Esophagus (tissue), 2 donors: ENCODE results near the gene PRPH2. TPM values are rescaled to one million over a fixed set of nuclear protein-coding genes. Genes with fewer than 3 reads are reported as not detected.
"Not testable (repeated sequence)": the region's sequence is repeated elsewhere in the genome, so short reads cannot be mapped to it uniquely, and the experiment has no call there.

Source experiments
- H3K27ac ChIP-seq, 2 donors: one replicate each; pipeline ENCODE4 v1.5.1; 2013; ENCODE audit warnings: low read depth in 2 of 2, mild to moderate bottlenecking in 2 of 2, inconsistent platforms in 1 of 2, low read length in 1 of 2, moderate library complexity in 1 of 2
- H3K27me3 ChIP-seq, 2 donors: one replicate each; pipeline ENCODE4 v1.6.1; 2013; ENCODE audit warnings: low read length in 2 of 2, control low read depth in 1 of 2, mild to moderate bottlenecking in 1 of 2; ENCODE audit not compliant: insufficient read depth in 2 of 2, control insufficient read depth in 1 of 2
- H3K36me3 ChIP-seq, 2 donors: one replicate each; pipeline ENCODE4 v1.6.1; 2013; ENCODE audit warnings: low read length in 1 of 2; ENCODE audit not compliant: control insufficient read depth in 2 of 2, insufficient read depth in 2 of 2
- H3K4me1 ChIP-seq, 2 donors: one replicate each; pipeline ENCODE4 v1.6.1; 2013; ENCODE audit warnings: low read length in 1 of 2; ENCODE audit not compliant: control insufficient read depth in 2 of 2, insufficient read depth in 2 of 2
- H3K4me3 ChIP-seq, 2 donors: one replicate each; pipeline ENCODE4 v1.5.1; 2013; ENCODE audit warnings: low read length in 2 of 2, mild to moderate bottlenecking in 2 of 2, low read depth in 1 of 2, moderate library complexity in 1 of 2
- H3K9me3 ChIP-seq, 2 donors: one replicate each; pipeline ENCODE4 v1.6.1; 2013; ENCODE audit warnings: mild to moderate bottlenecking in 2 of 2, low read depth in 1 of 2, low read length in 1 of 2, moderate library complexity in 1 of 2; ENCODE audit not compliant: control insufficient read depth in 2 of 2, insufficient read depth in 1 of 2
- WGBS, 2 donors: extraction: QIAGEN DNeasy Blood & Tissue Kit; methylation state at CpG; one replicate each; pipeline ENCODE4 v1.1.7; 2013; 5-methylcytosine and 5-hydroxymethylcytosine counted together
- polyA plus RNA-seq, 2 donors: library from polyadenylated mRNA; stranded (reverse); fragments of 200-250 nt; gene quantifications; one replicate each; pipeline ENCODE4 v1.2.3, GENCODE V29; 2013
- donor health status: healthy with polysubstance abuse.
- donor health status: Bipolar disorder and iron deficiency.

The PRPH2 gene
- polyA plus RNA-seq, 2 donors, result 0.14 to 0.21 TPM

DNA sequence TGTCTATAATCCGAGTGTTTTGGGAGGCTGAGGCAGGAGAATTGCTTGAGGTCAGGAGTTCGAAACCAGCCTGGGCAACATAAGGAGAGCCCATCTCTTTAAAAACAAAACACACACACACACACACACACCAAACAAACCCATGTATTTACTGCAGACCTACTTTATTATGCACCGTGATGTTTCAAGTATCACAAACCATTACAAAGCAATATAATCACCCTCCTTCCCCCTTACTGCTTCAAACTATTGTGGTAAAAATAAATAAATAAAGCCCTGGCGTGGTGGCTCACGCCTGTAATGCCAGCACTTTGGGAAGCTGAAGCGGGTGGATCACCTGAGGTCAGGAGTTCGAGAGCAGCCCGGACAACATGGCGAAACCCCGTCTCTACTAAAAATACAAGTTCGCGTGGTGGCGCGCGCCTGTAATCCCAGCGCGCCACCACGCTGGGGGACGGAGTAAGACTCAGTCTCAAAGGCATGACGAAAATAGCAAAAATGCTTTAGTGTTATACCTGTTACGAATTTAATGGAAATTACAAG is 22.0 kb upstream of the PRPH2 start:
- H3K27ac ChIP-seq, result no peak overlapping the region
- no peaks in the 10 kb centered on the region for H3K9me3 ChIP-seq
- H3K4me1 ChIP-seq, result peaks cover 2 to 7% of the 10 kb centered on the region in 2 donors
- WGBS, 2 donors, result 47 to 57% methylated on average over 21 of the region's 21 CpGs
- peak overlapping the region in 1 of 2 donors; percentile 84 for H3K4me3 ChIP-seq
- H3K36me3 ChIP-seq, result no peaks in the 10 kb centered on the region
- no peaks in the 10 kb centered on the region for H3K27me3 ChIP-seq

DNA sequence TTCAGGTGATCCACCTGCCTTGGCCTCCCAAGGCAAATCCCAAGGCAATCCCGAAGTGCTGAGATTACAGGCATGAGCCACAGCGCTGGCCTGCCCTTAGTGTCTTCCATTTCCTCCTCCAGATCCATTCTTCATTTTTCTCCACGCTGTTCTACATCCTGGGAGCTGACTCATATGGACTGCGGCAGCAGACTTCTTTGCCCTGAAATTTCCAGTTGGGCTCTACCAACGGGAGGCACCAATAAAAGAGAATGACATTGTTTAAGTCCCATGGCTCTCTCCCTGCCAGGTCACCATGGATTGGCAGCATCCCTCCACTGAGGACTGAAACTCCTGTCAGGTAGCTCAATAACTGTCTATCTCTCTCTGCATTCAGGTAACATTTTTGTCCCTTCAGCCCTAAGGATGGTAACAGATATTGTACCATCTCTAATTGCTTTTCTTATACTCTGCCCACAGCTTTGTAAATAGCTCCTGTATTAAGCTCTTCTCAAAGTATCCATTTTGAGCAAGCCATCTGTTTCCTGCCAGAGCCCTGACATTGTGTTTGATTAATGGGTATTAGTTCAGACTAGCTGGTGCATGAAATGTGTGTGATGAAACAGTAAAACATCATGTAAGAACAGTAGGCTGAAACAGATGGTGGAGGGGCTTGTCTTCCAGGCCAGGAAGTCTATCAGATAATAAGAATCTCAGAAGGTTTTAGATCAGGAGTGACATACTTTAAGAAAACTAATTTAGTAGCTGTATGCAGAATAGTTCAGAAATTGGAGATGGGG is 19.9 kb upstream of the PRPH2 start:
- Histone ChIP-seq H3K36me3 (no peaks in the 10 kb centered on the region), H3K27me3 (no peaks in the 10 kb centered on the region), H3K27ac (peak overlapping the region; percentile 9 to 13), H3K4me3 (no peak overlapping the region), H3K4me1 (peaks cover 2 to 3% of the 10 kb centered on the region in 2 donors), H3K9me3 (no peaks in the 10 kb centered on the region)
- WGBS, 2 donors, result 46 to 52% methylated on average over 5 of the region's 5 CpGs

DNA sequence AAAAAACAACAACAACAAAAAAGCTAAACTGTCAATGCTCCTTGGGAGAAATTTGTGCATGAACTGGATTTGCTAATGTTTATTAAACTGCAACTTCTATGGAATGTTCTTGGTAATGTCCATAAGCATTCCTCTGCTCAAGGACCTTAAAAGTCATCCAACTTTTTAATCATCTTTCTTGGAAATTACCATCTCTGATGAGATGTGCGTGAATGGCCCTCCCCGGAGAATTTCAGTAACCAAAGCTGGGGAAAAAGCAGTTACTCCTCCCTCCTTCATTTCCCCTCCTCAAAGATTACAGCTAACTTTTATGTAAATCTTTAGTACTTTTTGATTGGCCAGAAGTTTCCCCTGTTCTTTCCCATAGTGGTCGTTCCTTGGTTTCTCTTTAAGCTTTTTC is 18.3 kb upstream of the PRPH2 start:
- 62 to 63% methylated on average over 3 of the region's 3 CpGs for WGBS, 2 donors
- peaks cover 2 to 3% of the 10 kb centered on the region in 2 donors for H3K4me1 ChIP-seq
- no peaks in the 10 kb centered on the region for H3K36me3 ChIP-seq
- H3K4me3 ChIP-seq, result no peak overlapping the region
- no peaks in the 10 kb centered on the region for H3K9me3 ChIP-seq
- H3K27me3 ChIP-seq, result no peaks in the 10 kb centered on the region
- H3K27ac ChIP-seq, result no peak overlapping the region

DNA sequence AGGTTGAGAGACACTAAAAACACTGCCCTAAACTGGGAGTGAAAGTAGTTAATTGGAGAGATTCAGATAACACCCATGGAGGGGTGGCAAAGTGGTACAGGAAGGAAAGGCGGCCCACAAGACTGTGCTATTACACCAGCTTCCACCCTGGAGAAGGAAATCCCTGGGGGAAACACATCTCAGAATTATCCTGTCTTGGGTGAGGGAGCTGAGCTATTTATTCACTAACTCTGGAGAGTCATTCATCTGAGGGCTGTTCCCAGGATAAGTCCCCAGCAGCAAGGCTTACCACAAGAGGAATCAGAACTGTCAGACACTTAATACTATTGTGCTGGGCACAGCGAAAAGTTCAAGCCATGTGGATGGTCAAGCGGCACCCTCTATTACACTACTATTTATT is 13.6 kb upstream of the PRPH2 start:
- no peaks in the 10 kb centered on the region for H3K9me3 ChIP-seq
- H3K36me3 ChIP-seq, result no peaks in the 10 kb centered on the region
- H3K27me3 ChIP-seq, result no peaks in the 10 kb centered on the region
- no peaks in the 10 kb centered on the region for H3K4me1 ChIP-seq
- H3K4me3 ChIP-seq, result no peak overlapping the region
- no peak overlapping the region for H3K27ac ChIP-seq
- WGBS, 2 donors, result 93 to 96% methylated on average over 3 of the region's 3 CpGs

DNA sequence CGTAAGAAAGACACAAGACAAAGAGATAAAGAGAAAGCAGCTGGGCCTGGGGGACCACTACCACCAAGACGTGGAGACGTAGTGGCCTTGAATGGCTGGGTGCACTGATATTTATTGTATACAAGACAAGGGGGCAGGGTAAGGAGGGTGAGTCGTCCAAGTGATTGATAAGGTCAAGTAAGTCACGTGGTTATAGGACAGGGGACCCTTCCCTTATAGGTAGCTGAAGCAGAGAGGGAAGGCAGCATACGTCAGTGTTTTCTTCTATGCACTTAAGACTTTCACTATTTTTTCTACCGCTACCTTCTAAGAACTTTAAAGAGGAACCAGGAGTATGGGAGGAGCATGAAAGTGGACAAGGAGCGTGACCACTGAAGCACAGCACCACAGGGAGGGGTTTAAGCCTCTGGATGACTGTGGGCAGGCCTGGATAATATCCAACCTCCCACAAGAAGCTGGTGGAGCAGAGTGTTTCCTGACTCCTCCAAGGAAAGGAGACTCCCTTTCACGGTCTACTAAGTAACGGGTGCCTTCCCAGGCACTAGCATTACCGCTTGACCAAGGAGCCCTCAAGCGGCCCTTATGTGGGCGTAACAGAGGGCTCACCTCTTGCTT is 11.6 kb upstream of the PRPH2 start:
- 80 to 82% methylated on average over 13 of the region's 13 CpGs for WGBS, 2 donors
- H3K27ac ChIP-seq, H3K27me3 ChIP-seq: not testable (repeated sequence)

DNA sequence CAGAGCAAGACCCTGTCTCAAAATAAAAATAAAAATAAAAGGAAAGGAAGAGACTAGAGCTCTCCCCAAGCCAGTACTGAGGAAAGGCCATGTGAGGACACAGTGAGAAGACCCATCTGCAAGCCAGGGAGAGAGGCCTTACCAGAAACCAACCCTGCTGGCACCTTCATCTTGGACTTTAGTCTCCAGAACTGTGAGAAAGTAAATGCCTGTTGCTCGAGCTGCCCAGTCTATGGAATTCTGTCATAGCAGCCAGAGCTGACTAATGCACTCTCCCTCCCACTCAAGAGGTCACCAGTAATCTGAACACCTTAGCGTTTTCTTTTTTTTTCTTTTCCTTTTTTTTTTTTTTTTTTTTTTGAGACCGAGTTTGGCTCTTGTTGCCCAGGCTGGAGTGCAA is 7.3 kb upstream of the PRPH2 start:
- H3K27me3 ChIP-seq, result no peaks in the 10 kb centered on the region
- H3K36me3 ChIP-seq, result no peaks in the 10 kb centered on the region
- no peaks in the 10 kb centered on the region for H3K9me3 ChIP-seq
- H3K4me3 ChIP-seq, result no peak overlapping the region
- H3K27ac ChIP-seq, result no peak overlapping the region
- peaks cover 0 to 5% of the 10 kb centered on the region in 2 donors for H3K4me1 ChIP-seq
- WGBS, 2 donors, result 33 to 77% methylated on average over 2 to 3 of the region's 3 CpGs

More for the DNA sequence above, 11.6 kb upstream of the PRPH2 start:
- H3K36me3 ChIP-seq, H3K9me3 ChIP-seq, H3K4me3 ChIP-seq, H3K4me1 ChIP-seq: not testable (repeated sequence)

DNA sequence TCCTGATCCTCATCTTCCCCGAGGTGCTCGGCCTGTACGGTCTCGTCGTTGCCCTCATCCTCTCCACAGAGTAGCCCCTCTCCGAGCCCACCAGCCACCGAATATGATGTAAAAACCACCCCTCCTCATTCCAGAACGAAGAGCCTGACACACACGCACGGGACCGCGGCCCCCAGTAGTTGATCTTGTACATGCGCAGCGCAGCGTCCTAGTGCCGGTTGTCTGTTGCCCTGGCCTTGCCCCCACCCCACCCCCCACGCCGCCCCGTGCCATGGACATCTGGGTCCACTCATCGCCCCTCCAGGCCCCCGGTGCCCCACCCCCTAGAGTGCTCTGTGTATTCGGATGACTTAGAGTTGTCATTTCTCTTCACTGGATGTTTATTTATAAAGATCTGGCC is 5.2 kb upstream of the PRPH2 start:
- H3K4me3 ChIP-seq, result peak overlapping the region; percentile 45 to 59
- peaks cover 0 to 5% of the 10 kb centered on the region in 2 donors for H3K4me1 ChIP-seq
- WGBS, 2 donors, result 64 to 78% methylated on average over 17 to 22 of the region's 22 CpGs
- H3K27me3 ChIP-seq, result no peaks in the 10 kb centered on the region
- H3K27ac ChIP-seq, result peak overlapping the region; percentile 53 to 64
- H3K36me3 ChIP-seq, result no peaks in the 10 kb centered on the region
- no peaks in the 10 kb centered on the region for H3K9me3 ChIP-seq

DNA sequence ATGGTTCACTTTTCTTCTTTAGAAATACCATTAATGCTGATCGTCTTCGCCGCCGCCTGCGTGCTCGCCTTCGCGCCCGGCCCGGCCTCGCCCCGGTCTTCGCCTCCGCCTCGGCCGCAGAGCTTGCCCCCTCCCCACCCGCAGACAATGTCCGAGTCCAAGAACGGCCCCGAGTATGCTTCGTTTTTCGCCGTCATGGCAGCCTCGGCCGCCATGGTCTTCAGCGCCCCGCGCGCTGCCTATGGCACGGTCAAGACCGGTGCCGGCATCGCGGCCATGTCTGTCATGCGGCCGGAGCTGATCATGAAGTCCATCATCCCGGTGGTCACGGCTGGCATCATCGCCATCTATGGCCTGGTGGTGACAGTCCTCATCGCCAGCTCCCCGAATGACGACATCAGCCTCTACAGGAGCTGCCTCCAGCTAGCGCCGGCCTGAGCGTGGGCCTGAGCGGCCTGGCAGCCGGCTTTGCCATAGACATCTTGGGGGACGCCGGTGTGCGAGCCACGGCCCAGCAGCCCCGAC is 4.8 kb upstream of the PRPH2 start:
- peak overlapping the region; percentile 45 to 59 for H3K4me3 ChIP-seq
- 21 to 23% methylated on average over 52 of the region's 52 CpGs for WGBS, 2 donors
- H3K36me3 ChIP-seq, result no peaks in the 10 kb centered on the region
- peaks cover 0 to 5% of the 10 kb centered on the region in 2 donors for H3K4me1 ChIP-seq
- peak overlapping the region; percentile 53 to 64 for H3K27ac ChIP-seq
- H3K9me3 ChIP-seq, result no peaks in the 10 kb centered on the region
- no peaks in the 10 kb centered on the region for H3K27me3 ChIP-seq

DNA sequence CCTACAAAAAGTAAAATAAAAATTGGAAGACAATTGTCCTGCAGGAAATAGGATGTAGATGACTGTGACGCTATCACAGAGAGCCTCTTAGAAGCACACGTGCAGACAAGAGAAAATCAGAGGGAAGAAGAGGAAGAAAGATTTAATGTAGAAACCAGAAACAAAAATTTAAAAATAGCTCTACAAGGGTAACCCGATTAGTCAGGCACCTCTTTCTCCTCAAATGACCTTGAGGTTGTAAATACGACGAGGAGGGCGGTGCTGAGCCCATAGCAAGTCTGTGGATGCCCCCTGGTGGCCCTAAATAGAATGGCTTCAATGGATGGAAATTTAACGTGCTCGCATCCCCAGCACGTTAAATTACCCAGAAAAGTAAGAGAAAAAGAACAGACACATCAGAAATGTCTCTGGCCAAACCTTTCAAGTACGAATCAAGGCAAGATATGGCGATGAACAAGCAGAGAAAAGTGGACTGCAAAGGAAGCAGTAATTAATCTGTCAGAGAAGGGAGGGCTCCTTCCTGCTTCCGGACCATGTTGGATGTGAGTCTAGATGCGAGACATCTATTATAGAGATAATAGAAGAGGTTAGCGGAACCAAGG is 4.2 kb upstream of the PRPH2 start:
- H3K27ac ChIP-seq, result peak overlapping the region; percentile 53 to 64
- H3K4me1 ChIP-seq, result peaks cover 0 to 5% of the 10 kb centered on the region in 2 donors
- peak overlapping the region; percentile 45 to 59 for H3K4me3 ChIP-seq
- no peaks in the 10 kb centered on the region for H3K27me3 ChIP-seq
- 0 to 3% methylated on average over 14 of the region's 14 CpGs for WGBS, 2 donors
- no peaks in the 10 kb centered on the region for H3K36me3 ChIP-seq
- H3K9me3 ChIP-seq, result no peaks in the 10 kb centered on the region
